Skeletal muscle tissue (tissue), 4 donors: ENCODE results near the gene GCM1. TPM values are rescaled to one million over a fixed set of nuclear protein-coding genes. Genes with fewer than 3 reads are reported as not detected.
"Not testable (repeated sequence)": the region's sequence is repeated elsewhere in the genome, so short reads cannot be mapped to it uniquely, and the experiment has no call there.

Experiments
- H3K27ac ChIP-seq: one replicate; pipeline ENCODE4 v1.7.0; 2013; ENCODE audit warnings: mild to moderate bottlenecking, low read depth, low read length, inconsistent platforms
- H3K27me3 ChIP-seq, 3 donors: one replicate each; pipeline ENCODE4 v1.7.0; 2013; ENCODE audit warnings: low read length in 3 of 3; ENCODE audit not compliant: control insufficient read depth in 3 of 3, insufficient read depth in 3 of 3
- H3K36me3 ChIP-seq, 3 donors: one replicate each; pipeline ENCODE4 v1.7.0; 2013; ENCODE audit warnings: low read length in 3 of 3; ENCODE audit not compliant: control insufficient read depth in 3 of 3, insufficient read depth in 3 of 3
- H3K4me1 ChIP-seq, 3 donors: one replicate each; pipeline ENCODE4 v1.7.0; 2013; ENCODE audit warnings: low read length in 3 of 3, mild to moderate bottlenecking in 3 of 3; ENCODE audit not compliant: control insufficient read depth in 3 of 3, insufficient read depth in 3 of 3
- H3K4me3 ChIP-seq, 3 donors: one replicate each; pipeline ENCODE4 v1.7.0; 2013; ENCODE audit warnings: low read length in 3 of 3
- H3K9ac ChIP-seq, 3 donors: one replicate each; pipeline ENCODE4 v1.7.0; 2013; ENCODE audit warnings: low read length in 3 of 3, mild to moderate bottlenecking in 3 of 3, moderate library complexity in 2 of 3, low read depth in 1 of 3
- H3K9me3 ChIP-seq, 3 donors: one replicate each; pipeline ENCODE4 v1.7.0; 2013; ENCODE audit warnings: low read length in 3 of 3; ENCODE audit not compliant: control insufficient read depth in 3 of 3
- total RNA-seq: library from RNA; depleted of rRNA; stranded (reverse); fragments of >200 nt; gene quantifications from one replicate; pipeline ENCODE4 v1.2.3, GENCODE V29; 2014
- donor health status: Osteomylitis.

Gene GCM1
- total RNA-seq, 1 donor from 2014 or later, result not detected

GRCh38 chr6:53172468-53172803, 23.8 kb upstream of the GCM1 start:
- Histone ChIP-seq H3K4me1 (peaks cover 0 to 7% (median 0%) of the 10 kb centered on the region in 3 donors), H3K36me3 (no peaks in the 10 kb centered on the region), H3K27ac (no peak overlapping the region), H3K27me3 (no peaks in the 10 kb centered on the region), H3K9ac (no peak overlapping the region), H3K4me3 (no peak overlapping the region), H3K9me3 (no peaks in the 10 kb centered on the region)

- H3K9ac ChIP-seq, result no peak overlapping the region
- H3K4me1 ChIP-seq, result peaks cover 0 to 7% (median 0%) of the 10 kb centered on the region in 3 donors
- H3K27me3 ChIP-seq, result no peaks in the 10 kb centered on the region
- H3K4me3 ChIP-seq, result no peak overlapping the region
- no peaks in the 10 kb centered on the region for H3K9me3 ChIP-seq
- no peak overlapping the region for H3K27ac ChIP-seq
- H3K36me3 ChIP-seq, result no peaks in the 10 kb centered on the region
Observed at GRCh38 chr6:53171605-53172467, 23.2 kb upstream of the GCM1 start.

- Histone ChIP-seq H3K4me3 (no peak overlapping the region), H3K9ac (no peak overlapping the region), H3K27ac (no peak overlapping the region), H3K27me3 (no peaks in the 10 kb centered on the region), H3K9me3 (no peaks in the 10 kb centered on the region), H3K4me1 (no peaks in the 10 kb centered on the region), H3K36me3 (no peaks in the 10 kb centered on the region)
Observed at GRCh38 chr6:53168516-53169267, 20.1 kb upstream of the GCM1 start.

GRCh38 chr6:53165293-53165692, 16.7 kb upstream of the GCM1 start:
- Histone ChIP-seq H3K9me3 (no peaks in the 10 kb centered on the region), H3K4me3 (no peak overlapping the region), H3K36me3 (no peaks in the 10 kb centered on the region), H3K27ac (no peak overlapping the region), H3K4me1 (no peaks in the 10 kb centered on the region), H3K27me3 (no peaks in the 10 kb centered on the region), H3K9ac (no peak overlapping the region)

- Histone ChIP-seq H3K36me3 (no peaks in the 10 kb centered on the region), H3K27me3 (no peaks in the 10 kb centered on the region), H3K27ac (no peak overlapping the region), H3K9me3 (no peaks in the 10 kb centered on the region), H3K9ac (no peak overlapping the region), H3K4me1 (no peaks in the 10 kb centered on the region), H3K4me3 (no peak overlapping the region)
Observed at GRCh38 chr6:53162606-53163005, 14.0 kb upstream of the GCM1 start.

- Histone ChIP-seq H3K27ac (no peak overlapping the region), H3K9me3 (no peaks in the 10 kb centered on the region), H3K27me3 (no peaks in the 10 kb centered on the region), H3K36me3 (no peaks in the 10 kb centered on the region), H3K4me3 (no peak overlapping the region), H3K4me1 (no peaks in the 10 kb centered on the region), H3K9ac (no peak overlapping the region)
Observed at GRCh38 chr6:53161481-53162009, 12.9 kb upstream of the GCM1 start.

GRCh38 chr6:53159558-53159957, 10.9 kb upstream of the GCM1 start:
- Histone ChIP-seq H3K4me3 (no peak overlapping the region), H3K9me3 (no peaks in the 10 kb centered on the region)

GRCh38 chr6:53158076-53158475, 9.4 kb upstream of the GCM1 start:
- not testable (repeated sequence) for H3K27ac ChIP-seq, H3K36me3 ChIP-seq, H3K9ac ChIP-seq, H3K9me3 ChIP-seq, H3K4me3 ChIP-seq, H3K4me1 ChIP-seq, H3K27me3 ChIP-seq

More at GRCh38 chr6:53159558-53159957, 10.9 kb upstream of the GCM1 start:
- Histone ChIP-seq H3K27me3 (no peaks in the 10 kb centered on the region), H3K36me3 (no peaks in the 10 kb centered on the region), H3K9ac (no peak overlapping the region), H3K4me1 (no peaks in the 10 kb centered on the region), H3K27ac (no peak overlapping the region)

- H3K36me3 ChIP-seq, H3K4me3 ChIP-seq, H3K4me1 ChIP-seq: not testable (repeated sequence)
Observed at GRCh38 chr6:53155279-53155678, 6.6 kb upstream of the GCM1 start.

GRCh38 chr6:53154794-53155193, 6.2 kb upstream of the GCM1 start:
- H3K27ac ChIP-seq, result no peak overlapping the region
- H3K36me3 ChIP-seq, result no peaks in the 10 kb centered on the region
- no peak overlapping the region for H3K4me3 ChIP-seq
- H3K9ac ChIP-seq, result no peak overlapping the region
- H3K9me3 ChIP-seq, result peaks cover 0 to 2% (median 0%) of the 10 kb centered on the region in 3 donors
- H3K27me3 ChIP-seq, result no peaks in the 10 kb centered on the region
- H3K4me1 ChIP-seq, result no peaks in the 10 kb centered on the region

More at GRCh38 chr6:53155279-53155678, 6.6 kb upstream of the GCM1 start:
- not testable (repeated sequence) for H3K9me3 ChIP-seq, H3K27ac ChIP-seq, H3K9ac ChIP-seq, H3K27me3 ChIP-seq
